ENCODE measurements around the gene BACH2.

- TF ChIP-seq EHMT2 (IDR thresholded peaks at IDR 0.05; ENCODE audit: low read depth) (no peak), CTCF (IDR thresholded peaks at IDR 0.05) (no peak)
These were observed 219.9 kb downstream of the BACH2 start for GRCh38 chr6:90076511-90077415.
